GM12872 (cell line): ENCODE data around the gene ZNF770.

Experiments used
- TF ChIP-seq, protein P1 (sequence below): IDR thresholded peaks from 3 replicates; pipeline ENCODE4 v1.5.1; 2011; ENCODE audit warnings: low read depth, mild to moderate bottlenecking, low read length, moderate library complexity; ENCODE audit not compliant: insufficient read depth

ZNF770 gene

GRCh38 chr15:34969340-34970097, 18.6 kb downstream of the ZNF770 start, which contains the start of gene AQR:
AQR (minus strand) TSS chr15:34969742; CDS start chr15:34969613, 129 bp downstream.
- TF ChIP-seq, protein P1, sequence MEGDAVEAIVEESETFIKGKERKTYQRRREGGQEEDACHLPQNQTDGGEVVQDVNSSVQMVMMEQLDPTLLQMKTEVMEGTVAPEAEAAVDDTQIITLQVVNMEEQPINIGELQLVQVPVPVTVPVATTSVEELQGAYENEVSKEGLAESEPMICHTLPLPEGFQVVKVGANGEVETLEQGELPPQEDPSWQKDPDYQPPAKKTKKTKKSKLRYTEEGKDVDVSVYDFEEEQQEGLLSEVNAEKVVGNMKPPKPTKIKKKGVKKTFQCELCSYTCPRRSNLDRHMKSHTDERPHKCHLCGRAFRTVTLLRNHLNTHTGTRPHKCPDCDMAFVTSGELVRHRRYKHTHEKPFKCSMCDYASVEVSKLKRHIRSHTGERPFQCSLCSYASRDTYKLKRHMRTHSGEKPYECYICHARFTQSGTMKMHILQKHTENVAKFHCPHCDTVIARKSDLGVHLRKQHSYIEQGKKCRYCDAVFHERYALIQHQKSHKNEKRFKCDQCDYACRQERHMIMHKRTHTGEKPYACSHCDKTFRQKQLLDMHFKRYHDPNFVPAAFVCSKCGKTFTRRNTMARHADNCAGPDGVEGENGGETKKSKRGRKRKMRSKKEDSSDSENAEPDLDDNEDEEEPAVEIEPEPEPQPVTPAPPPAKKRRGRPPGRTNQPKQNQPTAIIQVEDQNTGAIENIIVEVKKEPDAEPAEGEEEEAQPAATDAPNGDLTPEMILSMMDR: peak; percentile 84

- TF ChIP-seq, protein P1: no peak
Measured at GRCh38 chr15:34964277-34964676, 23.8 kb downstream of the ZNF770 start.

DNA sequence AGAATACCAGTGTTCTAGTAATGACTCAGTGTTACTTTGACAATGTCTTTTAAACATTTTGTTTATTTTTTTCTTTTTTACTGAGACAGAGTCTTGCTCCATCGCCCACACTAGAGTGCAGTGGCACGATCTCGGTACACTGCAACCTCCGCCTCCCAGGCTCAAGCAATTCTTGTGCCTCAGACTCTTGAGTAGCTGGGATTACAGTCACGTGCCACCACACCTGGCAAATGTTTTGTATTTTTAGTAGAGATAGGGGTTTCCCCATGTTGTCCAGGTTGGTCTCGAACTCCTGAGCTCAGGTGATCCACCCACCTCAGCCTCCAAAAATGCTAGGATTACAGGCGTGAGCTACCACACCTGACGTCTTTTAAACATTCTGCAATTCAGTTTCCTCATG, 34.2 kb downstream of the ZNF770 start:
- TF ChIP-seq, protein P1: no peak

GRCh38 chr15:34952481-34952880, 35.6 kb downstream of the ZNF770 start:
- TF ChIP-seq, protein P1: no peak

DNA sequence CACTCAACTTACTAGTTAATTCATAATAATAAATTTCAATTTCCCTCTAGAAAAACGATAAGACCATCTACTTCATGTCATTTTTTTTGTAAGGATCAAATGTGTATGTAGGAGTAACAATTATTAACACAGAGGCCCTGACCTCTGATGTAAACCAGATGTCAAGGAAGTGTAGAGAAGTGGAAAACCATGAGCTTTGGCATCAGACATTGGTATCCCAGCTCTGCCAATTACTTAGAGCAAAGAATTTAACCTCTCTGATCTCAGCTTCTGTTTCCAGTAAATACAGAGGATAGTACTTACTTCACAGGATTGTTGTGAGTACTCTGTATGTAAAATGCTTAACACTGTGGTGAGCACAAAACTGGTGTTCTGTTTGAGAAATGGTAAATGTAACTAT, 36.1 kb downstream of the ZNF770 start:
- TF ChIP-seq, protein P1: no peak

- TF ChIP-seq, protein P1: no peak
Measured at GRCh38 chr15:34944936-34945335, 43.2 kb downstream of the ZNF770 start.

GRCh38 chr15:34943711-34944110, 44.4 kb downstream of the ZNF770 start:
- TF ChIP-seq, protein P1: no peak
